WTC11 (cell line): ENCODE measurements around the gene ACVR1. TPM values are rescaled to one million over a fixed set of nuclear protein-coding genes. Genes with fewer than 3 reads are reported as not detected.

Source experiments
- ATAC-seq: fragments of 200-7000 bp; cut with Tn5 transposase; 2 replicates; pipeline ENCODE4 v1.10.0; 2021; ENCODE audit warnings: mild to moderate bottlenecking, moderate library complexity
- CTCF ChIA-PET: fragments of 300-600 bp; sonication (Branson Sonifier 250); formaldehyde crosslinking; loops from one replicate; lab custom pipeline; 2021; ENCODE audit warnings: antibody characterized with exemption; lab: Charles Lee
- POLR2A ChIA-PET: fragments of 350-600 bp; sonication (Branson Sonifier 250); formaldehyde crosslinking; loops from one replicate; lab custom pipeline; 2021; ENCODE audit warnings: antibody characterized with exemption; lab: Charles Lee
- DNase-seq: peaks from one replicate; pipeline ENCODE4 v3.0.0; 2021; ENCODE audit warnings: low spot score
- H3K27ac Mint-ChIP-seq: 2 replicates; pipeline ENCODE4 v1.8.0; 2021; ENCODE audit warnings: mixed read lengths
- H3K27me3 Mint-ChIP-seq: 2 replicates; pipeline ENCODE4 v1.8.0; 2021; ENCODE audit warnings: low read depth, mild to moderate bottlenecking, moderate library complexity, mixed read lengths
- H3K36me3 Mint-ChIP-seq: 2 replicates; pipeline ENCODE4 v1.8.0; 2021; ENCODE audit warnings: mixed read lengths
- H3K4me1 Mint-ChIP-seq: 2 replicates; pipeline ENCODE4 v1.8.0; 2022; ENCODE audit warnings: mixed read lengths
- H3K4me3 Mint-ChIP-seq: 2 replicates; pipeline ENCODE4 v1.8.0; 2021; ENCODE audit warnings: mild to moderate bottlenecking, moderate library complexity, mixed read lengths
- H3K9me3 Mint-ChIP-seq: 2 replicates; pipeline ENCODE4 v1.8.0; 2021; ENCODE audit warnings: mixed read lengths
- ATF1 ChIP-seq: sonication (generic); formaldehyde crosslinking; IDR thresholded peaks from 2 replicates; pipeline ENCODE4 v1.8.1; 2023; ENCODE audit warnings: mild to moderate bottlenecking, moderate library complexity, missing genetic modification reagents
- CBFB ChIP-seq: sonication (generic); formaldehyde crosslinking; IDR thresholded peaks from 2 replicates; pipeline ENCODE4 v1.8.1; 2022; ENCODE audit warnings: mild to moderate bottlenecking, low read depth, missing genetic modification reagents
- CDX4 ChIP-seq: fragments of 250-450 bp; sonication (Bioruptor Pico); IDR thresholded peaks from 2 replicates; pipeline ENCODE4 v1.9.0; 2021; ENCODE audit warnings: moderate library complexity, mild to moderate bottlenecking, inconsistent platforms, borderline replicate concordance
- CREM ChIP-seq: sonication (generic); formaldehyde crosslinking; IDR thresholded peaks from 2 replicates; pipeline ENCODE4 v1.8.1; 2022; ENCODE audit warnings: mild to moderate bottlenecking, missing genetic modification reagents, moderate library complexity
- ETV6 ChIP-seq: sonication (generic); formaldehyde crosslinking; IDR thresholded peaks from 2 replicates; pipeline ENCODE4 v1.8.1; 2022; ENCODE audit warnings: mild to moderate bottlenecking, missing genetic modification reagents
- FOXJ3 ChIP-seq: sonication (generic); formaldehyde crosslinking; IDR thresholded peaks from 2 replicates; pipeline ENCODE4 v1.9.0; 2021; ENCODE audit warnings: missing genetic modification reagents, mild to moderate bottlenecking, borderline replicate concordance
- FOXK1 ChIP-seq: sonication (generic); formaldehyde crosslinking; IDR thresholded peaks from 2 replicates; pipeline ENCODE4 v1.8.0; 2022; ENCODE audit warnings: mild to moderate bottlenecking, moderate library complexity, missing genetic modification reagents
- GABPB1 ChIP-seq: sonication (generic); formaldehyde crosslinking; IDR thresholded peaks from 2 replicates; pipeline ENCODE4 v1.8.1; 2023; ENCODE audit warnings: mild to moderate bottlenecking, missing genetic modification reagents
- GRHL2 ChIP-seq: fragments of 250-450 bp; sonication (Bioruptor Pico); IDR thresholded peaks from 2 replicates; pipeline ENCODE4 v1.8.0; 2022; ENCODE audit warnings: mild to moderate bottlenecking, moderate library complexity; ENCODE audit not compliant: insufficient replicate concordance, severe bottlenecking
- KAT7 ChIP-seq: sonication (generic); formaldehyde crosslinking; IDR thresholded peaks from 2 replicates; pipeline ENCODE4 v1.8.1; 2023; ENCODE audit warnings: missing genetic modification reagents, mild to moderate bottlenecking, borderline replicate concordance
- NR2C2 ChIP-seq: sonication (generic); formaldehyde crosslinking; IDR thresholded peaks from 2 replicates; pipeline ENCODE4 v1.8.0; 2022; ENCODE audit warnings: mild to moderate bottlenecking, missing genetic modification reagents
- PRRX2 ChIP-seq: fragments of 250-450 bp; sonication (Bioruptor Pico); IDR thresholded peaks from 2 replicates; pipeline ENCODE4 v1.8.0; 2021; ENCODE audit warnings: mild to moderate bottlenecking
- SOX15 ChIP-seq: fragments of 250-450 bp; sonication (Bioruptor Pico); IDR thresholded peaks from 2 replicates; pipeline ENCODE4 v1.9.0; 2021; ENCODE audit warnings: mild to moderate bottlenecking
- TCF7 ChIP-seq: sonication (generic); formaldehyde crosslinking; IDR thresholded peaks from 2 replicates; pipeline ENCODE4 v1.8.0; 2022; ENCODE audit warnings: mild to moderate bottlenecking, low read depth, missing genetic modification reagents, moderate library complexity
- TEAD1 ChIP-seq: sonication (generic); formaldehyde crosslinking; IDR thresholded peaks from 2 replicates; pipeline ENCODE4 v1.8.0; 2022; ENCODE audit warnings: mild to moderate bottlenecking, missing genetic modification reagents
- USF2 ChIP-seq: sonication (generic); formaldehyde crosslinking; IDR thresholded peaks from 2 replicates; pipeline ENCODE4 v1.8.1; 2023; ENCODE audit warnings: mild to moderate bottlenecking, missing genetic modification reagents, moderate library complexity
- ZBTB43 ChIP-seq: sonication (generic); formaldehyde crosslinking; IDR thresholded peaks from 2 replicates; pipeline ENCODE4 v1.8.1; 2023; ENCODE audit warnings: mild to moderate bottlenecking, missing genetic modification reagents
- ZMAT4 ChIP-seq: fragments of 250-450 bp; sonication (Bioruptor Pico); IDR thresholded peaks from 2 replicates; pipeline ENCODE4 v1.9.0; 2021; ENCODE audit warnings: mild to moderate bottlenecking
- ZNF263 ChIP-seq: sonication (generic); formaldehyde crosslinking; IDR thresholded peaks from 2 replicates; pipeline ENCODE4 v1.8.1; 2022; ENCODE audit warnings: low read depth, mild to moderate bottlenecking, moderate library complexity, missing genetic modification reagents
- total RNA-seq: library from RNA; stranded (reverse); gene quantifications from 3 replicates; pipeline ENCODE4 v1.2.3, GENCODE V29; 2021
- TF ChIP-seq, protein P1 (sequence below): sonication (generic); formaldehyde crosslinking; IDR thresholded peaks from 2 replicates; pipeline ENCODE4 v1.8.1; 2022; ENCODE audit warnings: low read depth, missing genetic modification reagents, borderline replicate concordance
- TF ChIP-seq, protein P2 (sequence below): sonication (generic); formaldehyde crosslinking; IDR thresholded peaks from 2 replicates; pipeline ENCODE4 v1.8.1; 2022; ENCODE audit warnings: low read depth, mild to moderate bottlenecking, moderate library complexity, missing genetic modification reagents, borderline replicate concordance

ACVR1 gene
- total RNA-seq, 1 experiment from 2014 or later = 19.2 TPM

DNA sequence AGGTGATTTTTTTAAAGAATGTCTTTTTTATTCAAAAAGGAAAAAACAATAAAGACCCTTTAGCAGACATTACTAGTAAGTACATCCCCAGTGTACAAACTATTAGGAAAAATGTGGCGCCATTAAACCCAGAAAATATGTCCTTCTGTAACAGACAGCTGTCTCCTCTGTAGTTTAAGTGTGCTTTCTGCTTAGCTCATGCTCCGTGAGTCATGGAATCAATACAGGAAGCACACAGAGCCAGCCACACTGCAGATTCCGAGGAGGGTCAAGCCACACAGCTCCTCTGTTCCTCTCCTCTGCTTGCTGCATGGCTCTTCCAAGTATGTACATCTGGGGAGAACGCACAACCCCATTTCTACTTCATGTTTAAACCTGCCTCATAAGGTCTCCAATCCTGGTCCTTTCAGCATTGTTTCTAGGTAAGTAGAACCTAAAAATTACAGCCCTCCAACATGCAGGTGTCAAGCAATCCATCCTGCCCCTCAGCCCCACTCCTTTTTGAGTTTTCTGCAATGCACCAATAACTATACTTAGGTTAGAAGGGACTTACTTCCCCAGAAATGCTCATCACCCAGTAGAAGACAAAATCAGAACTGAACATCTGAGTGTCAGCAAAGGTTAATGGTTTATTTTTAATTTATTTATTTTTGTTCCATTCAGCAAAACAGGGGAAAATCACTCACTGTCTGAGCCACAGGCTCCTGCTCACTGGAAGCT lies 37.5 kb downstream of the ACVR1 start:
- TF ChIP-seq NR2C2 (CRISPR knock-in tag) = no peak
- no peak for TF ChIP-seq CREM (CRISPR knock-in tag)
- no peak for TF ChIP-seq ATF1
- no peak for TF ChIP-seq FOXK1 (CRISPR knock-in tag)
- TF ChIP-seq GABPB1 (CRISPR knock-in tag) = peak; percentile 54; the same call in 1 of the 2 replicates
- TF ChIP-seq, all 79 proteins: peak for 1
- Mint-ChIP-seq H3K27ac (peak overlapping the region; percentile 84), H3K27me3 (no peaks in the 10 kb centered on the region), H3K4me1 (peaks cover 63% of the 10 kb centered on the region), H3K36me3 (no peaks in the 10 kb centered on the region), H3K4me3 (peak overlapping the region; percentile 18; the same call in 1 of the 2 replicates), H3K9me3 (no peaks in the 10 kb centered on the region)
- CTCF ChIA-PET = interaction anchor here (1.0 to 1.4 kb wide), 3 partner anchors 38 to 210 kb away, joined by 5 read pairs; partner anchors contain the start of genes ACVR1 and ACVR1C
- POLR2A ChIA-PET = interaction anchor here (1.3 to 1.5 kb wide), 2 partner anchors 37 to 38 kb away, joined by 3 to 5 read pairs; partner anchors contain the start of gene ACVR1
- DNase-seq (no peak), ATAC-seq (peak; percentile 28)

GRCh38 chr2:157837851-157838441 lies 38.2 kb downstream of the ACVR1 start:
- DNase-seq = no peak
- Mint-ChIP-seq H3K36me3 (no peaks in the 10 kb centered on the region), H3K4me1 (peaks cover 68% of the 10 kb centered on the region), H3K4me3 (0 out of 2 replicates have a peak overlapping the region, but pooled peaks have one; percentile 7), H3K9me3 (no peaks in the 10 kb centered on the region), H3K27me3 (no peaks in the 10 kb centered on the region), H3K27ac (peak overlapping the region; percentile 47; the same call in 1 of the 2 replicates)
- TF ChIP-seq ZNF263 (CRISPR knock-in tag) (no peak), SOX15 (no peak), CREM (CRISPR knock-in tag) (no peak), USF2 (CRISPR knock-in tag) (no peak), ETV6 (CRISPR knock-in tag) (no peak), CBFB (no peak), TCF7 (CRISPR knock-in tag) (no peak), KAT7 (CRISPR knock-in tag) (no peak), CDX4 (CRISPR knock-in tag) (no peak), PRRX2 (CRISPR knock-in tag) (no peak), ZBTB43 (CRISPR knock-in tag) (no peak)
- TF ChIP-seq, protein P1, sequence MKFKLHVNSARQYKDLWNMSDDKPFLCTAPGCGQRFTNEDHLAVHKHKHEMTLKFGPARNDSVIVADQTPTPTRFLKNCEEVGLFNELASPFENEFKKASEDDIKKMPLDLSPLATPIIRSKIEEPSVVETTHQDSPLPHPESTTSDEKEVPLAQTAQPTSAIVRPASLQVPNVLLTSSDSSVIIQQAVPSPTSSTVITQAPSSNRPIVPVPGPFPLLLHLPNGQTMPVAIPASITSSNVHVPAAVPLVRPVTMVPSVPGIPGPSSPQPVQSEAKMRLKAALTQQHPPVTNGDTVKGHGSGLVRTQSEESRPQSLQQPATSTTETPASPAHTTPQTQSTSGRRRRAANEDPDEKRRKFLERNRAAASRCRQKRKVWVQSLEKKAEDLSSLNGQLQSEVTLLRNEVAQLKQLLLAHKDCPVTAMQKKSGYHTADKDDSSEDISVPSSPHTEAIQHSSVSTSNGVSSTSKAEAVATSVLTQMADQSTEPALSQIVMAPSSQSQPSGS (CRISPR knock-in tag) = no peak
- ChIA-PET CTCF (interaction anchor here (1.0 to 1.4 kb wide), 2 partner anchors 38 to 169 kb away, joined by 5 read pairs; partner anchors contain the start of gene ACVR1), POLR2A (interaction anchor here (1.5 kb wide), 1 partner anchor 39 kb away, joined by 5 read pairs; the partner anchor contains the start of gene ACVR1)
- no peak for ATAC-seq

- H3K4me1 Mint-ChIP-seq = peaks cover 80% of the 10 kb centered on the region
- ChIA-PET CTCF (interaction anchor here (1.2 kb wide), 1 partner anchor 40 kb away, joined by 4 read pairs; the partner anchor contains the start of gene ACVR1), POLR2A (no interaction called here)
- H3K27ac Mint-ChIP-seq = peak overlapping the region; percentile 22; the same call in 1 of the 2 replicates
- ATAC-seq = no peak
- DNase-seq = no peak
- no peaks in the 10 kb centered on the region for H3K36me3 Mint-ChIP-seq
- no peak overlapping the region for H3K4me3 Mint-ChIP-seq
- no peaks in the 10 kb centered on the region for H3K9me3 Mint-ChIP-seq
- no peaks in the 10 kb centered on the region for H3K27me3 Mint-ChIP-seq
- TF ChIP-seq GRHL2 (no peak), USF2 (CRISPR knock-in tag) (no peak), ZNF263 (CRISPR knock-in tag) (no peak), TCF7 (CRISPR knock-in tag) (no peak), FOXJ3 (no peak), ZMAT4 (CRISPR knock-in tag) (no peak), NR2C2 (CRISPR knock-in tag) (no peak), TEAD1 (CRISPR knock-in tag) (no peak)
- TF ChIP-seq, protein P2, sequence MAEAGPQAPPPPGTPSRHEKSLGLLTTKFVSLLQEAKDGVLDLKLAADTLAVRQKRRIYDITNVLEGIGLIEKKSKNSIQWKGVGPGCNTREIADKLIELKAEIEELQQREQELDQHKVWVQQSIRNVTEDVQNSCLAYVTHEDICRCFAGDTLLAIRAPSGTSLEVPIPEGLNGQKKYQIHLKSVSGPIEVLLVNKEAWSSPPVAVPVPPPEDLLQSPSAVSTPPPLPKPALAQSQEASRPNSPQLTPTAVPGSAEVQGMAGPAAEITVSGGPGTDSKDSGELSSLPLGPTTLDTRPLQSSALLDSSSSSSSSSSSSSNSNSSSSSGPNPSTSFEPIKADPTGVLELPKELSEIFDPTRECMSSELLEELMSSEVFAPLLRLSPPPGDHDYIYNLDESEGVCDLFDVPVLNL (CRISPR knock-in tag) = no peak
Measured at GRCh38 chr2:157836531-157836930, 39.6 kb downstream of the ACVR1 start.
